HepG2 (cell line): ENCODE measurements around the gene DAPK1. TPM values are rescaled to one million over a fixed set of nuclear protein-coding genes. Genes with fewer than 3 reads are reported as not detected.

Source experiments
- ATAC-seq: fragments of 200-7000 bp; cut with Tn5 transposase; 3 replicates; pipeline ENCODE4 v1.9.1; 2020; ENCODE audit warnings: mild to moderate bottlenecking, moderate library complexity
- BruUV-seq: library from RNA; stranded (reverse); fragments of 400-500 nt; replicated peaks from 2 replicates; lab custom pipeline; 2021; lab: Mats Ljungman, UMichigan
- CTCF ChIA-PET: fragments of 300-600 bp; formaldehyde crosslinking; extraction: SDS; loops from one replicate; lab custom pipeline; 2021; ENCODE audit warnings: low total read pairs, inconsistent platforms, low intra/inter-chr PET ratio; lab: Yijun Ruan, JAX
- POLR2A ChIA-PET: fragments of 350-600 bp; sonication (Branson Sonifier 250); formaldehyde crosslinking; loops from one replicate; lab custom pipeline; 2020; ENCODE audit warnings: antibody characterized with exemption, inconsistent platforms; lab: Yijun Ruan, JAX
- DNase-seq: peaks from one replicate; pipeline ENCODE4 v3.0.0-alpha.2; 2015; ENCODE audit warnings: low spot score
- FAIRE-seq: peaks from 3 replicates; lab custom pipeline; 2011; peaks lifted over from hg19 to GRCh38; lab: Jason Lieb, UNC
- H2AFZ ChIP-seq: one replicate; pipeline ENCODE4 v1.6.1; 2011; ENCODE audit warnings: low read length, inconsistent platforms
- H3K27ac ChIP-seq: fragments of 300-600 bp; 3 replicates; pipeline ENCODE4 v1.8.0; 2011; ENCODE audit warnings: mixed run types, mild to moderate bottlenecking, mixed read lengths, low read length, inconsistent platforms; ENCODE audit not compliant: insufficient read depth; ENCODE audit errors: extremely low read length
- H3K27me3 ChIP-seq, 2 experiments: fragments of 200-600 bp in 1 of 2; 2 replicates in 1 of 2; 3 replicates in 1 of 2; pipeline versions ENCODE4 v1.6.0 to v1.8.0; 2011; ENCODE audit warnings: low read length in 2 of 2, mild to moderate bottlenecking in 2 of 2, moderate library complexity in 2 of 2, inconsistent platforms in 1 of 2; ENCODE audit not compliant: insufficient read depth in 2 of 2, control insufficient read depth in 1 of 2
- H3K36me3 ChIP-seq, 2 experiments: fragments of 200-600 bp in 1 of 2; replicated peaks in 1 of 2; 2 replicates in 1 of 2; 3 replicates in 1 of 2; pipeline versions ENCODE4 v1.5.1 to v1.8.0; 2011; ENCODE audit warnings: low read length in 2 of 2, inconsistent platforms in 1 of 2; ENCODE audit not compliant: insufficient read depth in 2 of 2, control insufficient read depth in 1 of 2
- H3K4me1 ChIP-seq: 2 replicates; pipeline ENCODE4 v1.5.1; 2012; ENCODE audit warnings: low read length, inconsistent platforms; ENCODE audit not compliant: insufficient read depth
- H3K4me2 ChIP-seq: 2 replicates; pipeline ENCODE4 v1.6.0; 2011; ENCODE audit warnings: low read depth, low read length, inconsistent platforms
- H3K4me3 ChIP-seq, 3 experiments: fragments of 200-600 bp in 1 of 3; sonication (generic), shearing (Covaris generic) in 1 of 3; replicated peaks in 1 of 3; 2 replicates each; pipeline ENCODE4 v1.5.1; 2011 to 2016; ENCODE audit warnings: low read length in 3 of 3, inconsistent platforms in 2 of 3, low read depth in 2 of 3, mild to moderate bottlenecking in 2 of 3, control low read depth in 1 of 3, mixed read lengths in 1 of 3; ENCODE audit not compliant: insufficient read depth in 1 of 3
- H3K79me2 ChIP-seq: one replicate; pipeline ENCODE4 v1.6.1; 2011; ENCODE audit warnings: low read length, inconsistent platforms; ENCODE audit not compliant: insufficient read depth
- H3K9ac ChIP-seq: 2 replicates; pipeline ENCODE4 v1.6.0; 2011; ENCODE audit warnings: mild to moderate bottlenecking, low read depth, low read length, inconsistent platforms; ENCODE audit not compliant: insufficient read depth
- H3K9me3 ChIP-seq: 2 replicates; pipeline ENCODE4 v1.5.1; 2012; ENCODE audit warnings: mild to moderate bottlenecking, low read length
- H4K20me1 ChIP-seq: 2 replicates; pipeline ENCODE4 v1.6.0; 2011; ENCODE audit warnings: inconsistent platforms, mild to moderate bottlenecking, low read length, moderate library complexity; ENCODE audit not compliant: insufficient read depth
- ATF6 ChIP-seq: sonication (generic); formaldehyde crosslinking; conservative IDR thresholded peaks from 2 replicates; pipeline ENCODE4 v1.4.0; 2020; ENCODE audit warnings: missing genetic modification reagents
- BRCA1 ChIP-seq: sonication (generic); formaldehyde crosslinking; IDR thresholded peaks from 2 replicates; pipeline ENCODE4 v1.4.0; 2020; ENCODE audit warnings: missing genetic modification reagents
- KDM5A ChIP-seq: fragments of 200-600 bp; sonication (generic); IDR thresholded peaks from 2 replicates; pipeline ENCODE4 v1.7.0; 2018; ENCODE audit warnings: antibody characterized with exemption, mild to moderate bottlenecking, low read length, borderline replicate concordance
- MAFK ChIP-seq, 2 experiments: IDR thresholded peaks in 1 of 2; conservative IDR thresholded peaks in 1 of 2; 2 replicates each; pipeline ENCODE4 v1.6.1; 2011; ENCODE audit warnings: improper control_type of control experiment in 2 of 2, low read length in 2 of 2
- PLSCR1 ChIP-seq: sonication (generic); formaldehyde crosslinking; IDR thresholded peaks from 2 replicates; pipeline ENCODE4 v1.5.0; 2020; ENCODE audit warnings: missing genetic modification reagents, mild to moderate bottlenecking, borderline replicate concordance
- SP2 ChIP-seq: sonication (generic); formaldehyde crosslinking; IDR thresholded peaks from 2 replicates; pipeline ENCODE4 v1.5.1; 2020; ENCODE audit warnings: mild to moderate bottlenecking, missing genetic modification reagents
- ZNF367 ChIP-seq: sonication (generic); formaldehyde crosslinking; IDR thresholded peaks from 2 replicates; pipeline ENCODE4 v1.4.0; 2020; ENCODE audit warnings: missing genetic modification reagents, borderline replicate concordance
- ZSCAN20 ChIP-seq: sonication (generic); formaldehyde crosslinking; IDR thresholded peaks from 2 replicates; pipeline ENCODE4 v1.4.0; 2020; ENCODE audit warnings: missing genetic modification reagents, mild to moderate bottlenecking, borderline replicate concordance
- WGBS: methylation state at CpG from one replicate; pipeline ENCODE4 v1.1.6; 2017; ENCODE audit warnings: low lambda C conversion rate; 5-methylcytosine and 5-hydroxymethylcytosine counted together
- in situ Hi-C: cut with HindIII; loops from 2 replicates; pipeline ENCODE4 v1.10.0; 2017; ENCODE audit warnings: low pct_unique_long_range_greater_than_20kb; ENCODE audit not compliant: extremely low pct_ligation_motif_present
- intact Hi-C: fragments of 100-400 bp; cut with micrococcal nuclease; formaldehyde crosslinking; loops from one replicate; pipeline ENCODE4 v1.10.0; 2022; ENCODE audit not compliant: unreplicated experiment
- polyA plus RNA-seq, 8 experiments: library from polyadenylated mRNA; depleted of rRNA in 3 of 8; stranded (reverse) in 7 of 8; unstranded in 1 of 8; fragments of >200 nt; fragmentation: Illumina TruSeq in 4 of 8; extraction: Trizol in 4 of 8; gene quantifications; 2 replicates each; pipeline versions ENCODE4 v1.2.1 to v1.2.3, GENCODE V29; 2011 to 2016; ENCODE audit warnings: low read depth in 4 of 8, missing spikeins in 1 of 8, mixed read lengths in 1 of 8; ENCODE audit not compliant: insufficient read depth in 1 of 8
- total RNA-seq, 5 experiments: library from RNA; depleted of rRNA; stranded (reverse); fragments of >200 nt; fragmentation: Illumina TruSeq; extraction: Trizol; gene quantifications; 2 replicates each; pipeline ENCODE4 v1.2.3, GENCODE V29; 2016; ENCODE audit warnings: low read depth in 1 of 5
- TF ChIP-seq, protein P1 (sequence below): sonication (generic); formaldehyde crosslinking; IDR thresholded peaks from 2 replicates; pipeline ENCODE4 v1.5.0; 2020; ENCODE audit warnings: missing genetic modification reagents

DAPK1 gene
- total and polyA plus RNA-seq, 2 of the 13 experiments (the other 11 are each of a cell fraction or from before 2014, with no cell fraction given), result 35.7 to 35.9 TPM

GRCh38 chr9:87490907-87491306 lies 6.8 kb upstream of the DAPK1 start:
- FAIRE-seq, result no peak

GRCh38 chr9:87491523-87491922 lies 6.1 kb upstream of the DAPK1 start:
- ATAC-seq, result no peak
- Histone ChIP-seq H3K9me3 (no peaks in the 10 kb centered on the region), H3K4me3 (no peak overlapping the region), H4K20me1 (no peaks in the 10 kb centered on the region), H3K27ac (no peak overlapping the region), H2AFZ (no peak overlapping the region), H3K4me2 (no peak overlapping the region), H3K36me3 (no peaks in the 10 kb centered on the region), H3K27me3 (peaks cover 5 to 11% of the 10 kb centered on the region in 2 experiments; a peak in 2 of 5 replicates), H3K9ac (no peak overlapping the region), H3K4me1 (peaks cover 5% of the 10 kb centered on the region; the same call in 1 of the 2 replicates), H3K79me2 (no peaks in the 10 kb centered on the region)
- DNase-seq, result no peak
- intact Hi-C loops, result no loop called here
- no peak for FAIRE-seq
- ChIA-PET CTCF (no interaction called here), POLR2A (no interaction called here)
- BruUV-seq, result no TSS peak
- in situ Hi-C loops, result loop anchor here (10.0 kb wide), 2 partner anchors 157 to 173 kb away; no protein-coding TSS in a partner anchor
- WGBS, result 33% methylated on average over 2 of the region's 3 CpGs
- TF ChIP-seq, protein P1, sequence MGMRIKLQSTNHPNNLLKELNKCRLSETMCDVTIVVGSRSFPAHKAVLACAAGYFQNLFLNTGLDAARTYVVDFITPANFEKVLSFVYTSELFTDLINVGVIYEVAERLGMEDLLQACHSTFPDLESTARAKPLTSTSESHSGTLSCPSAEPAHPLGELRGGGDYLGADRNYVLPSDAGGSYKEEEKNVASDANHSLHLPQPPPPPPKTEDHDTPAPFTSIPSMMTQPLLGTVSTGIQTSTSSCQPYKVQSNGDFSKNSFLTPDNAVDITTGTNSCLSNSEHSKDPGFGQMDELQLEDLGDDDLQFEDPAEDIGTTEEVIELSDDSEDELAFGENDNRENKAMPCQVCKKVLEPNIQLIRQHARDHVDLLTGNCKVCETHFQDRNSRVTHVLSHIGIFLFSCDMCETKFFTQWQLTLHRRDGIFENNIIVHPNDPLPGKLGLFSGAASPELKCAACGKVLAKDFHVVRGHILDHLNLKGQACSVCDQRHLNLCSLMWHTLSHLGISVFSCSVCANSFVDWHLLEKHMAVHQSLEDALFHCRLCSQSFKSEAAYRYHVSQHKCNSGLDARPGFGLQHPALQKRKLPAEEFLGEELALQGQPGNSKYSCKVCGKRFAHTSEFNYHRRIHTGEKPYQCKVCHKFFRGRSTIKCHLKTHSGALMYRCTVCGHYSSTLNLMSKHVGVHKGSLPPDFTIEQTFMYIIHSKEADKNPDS (CRISPR knock-in tag), result no peak
- no peak for TF ChIP-seq ATF6
- no peak for TF ChIP-seq ZSCAN20
- TF ChIP-seq PLSCR1 (CRISPR knock-in tag), result no peak
- TF ChIP-seq ZNF367 (CRISPR knock-in tag), result no peak
- no peak for TF ChIP-seq BRCA1 (CRISPR knock-in tag)
- TF ChIP-seq, all 625 proteins: peak for 0

More at GRCh38 chr9:87490907-87491306, 6.8 kb upstream of the DAPK1 start:
- intact Hi-C loops, result no loop called here
- Histone ChIP-seq H3K27ac (no peak overlapping the region), H3K9ac (no peak overlapping the region), H3K36me3 (no peaks in the 10 kb centered on the region), H2AFZ (no peak overlapping the region), H3K79me2 (no peaks in the 10 kb centered on the region), H3K9me3 (no peaks in the 10 kb centered on the region), H3K27me3 (peaks cover 5 to 11% of the 10 kb centered on the region in 2 experiments; a peak in 2 of 5 replicates), H3K4me2 (no peak overlapping the region), H3K4me3 (no peak overlapping the region), H4K20me1 (no peaks in the 10 kb centered on the region), H3K4me1 (no peaks in the 10 kb centered on the region)
- no peak for ATAC-seq
- in situ Hi-C loops, result loop anchor here (10.0 kb wide), 2 partner anchors 156 to 174 kb away; no protein-coding TSS in a partner anchor
- no peak for DNase-seq
- no TSS peak for BruUV-seq
- ChIA-PET CTCF (no interaction called here), POLR2A (no interaction called here)
- TF ChIP-seq KDM5A (no peak), MAFK (conservative IDR thresholded peaks at IDR 0.05 in 1 of 2, IDR thresholded peaks at IDR 0.05 in 1 of 2; ENCODE audit: low read length in 2 of 2) (peak in 1 of 2 experiments; percentile 14; a peak in 1 of 4 replicates), SP2 (CRISPR knock-in tag) (no peak)
